Liver (tissue), 3 donors: ENCODE data around the gene PHB1.

Experiments used
- CTCF ChIP-seq: fragments of 150-350 bp; IDR thresholded peaks from 2 replicates; pipeline ENCODE4 v1.5.1; 2017; ENCODE audit warnings: improper control_type of control experiment, low read depth, low read length; ENCODE audit not compliant: missing input control
- EGR1 ChIP-seq, 2 donors: IDR thresholded peaks; 2 replicates each; pipeline ENCODE4 v1.6.1; 2016 to 2018; ENCODE audit warnings: antibody characterized with exemption in 2 of 2, low read depth in 2 of 2
- GABPA ChIP-seq, 2 donors: IDR thresholded peaks in 1 of 2; conservative IDR thresholded peaks in 1 of 2; 2 replicates each; pipeline ENCODE4 v1.6.1; 2016; ENCODE audit warnings: antibody characterized with exemption in 2 of 2, mild to moderate bottlenecking in 1 of 2, moderate library complexity in 1 of 2
- JUND ChIP-seq, 2 donors: IDR thresholded peaks; 2 replicates each; pipeline ENCODE4 v1.6.1; 2016; ENCODE audit warnings: antibody characterized with exemption in 2 of 2
- RAD21 ChIP-seq, 2 donors: IDR thresholded peaks; 2 replicates each; pipeline ENCODE4 v1.6.1; 2016; ENCODE audit warnings: antibody characterized with exemption in 2 of 2, mild to moderate bottlenecking in 2 of 2
- RXRA ChIP-seq, 2 donors: IDR thresholded peaks; 2 replicates each; pipeline ENCODE4 v1.6.1; 2017 to 2018; ENCODE audit warnings: antibody characterized with exemption in 2 of 2, mild to moderate bottlenecking in 1 of 2
- SP1 ChIP-seq: IDR thresholded peaks from 2 replicates; pipeline ENCODE4 v1.6.1; 2018; ENCODE audit warnings: antibody characterized with exemption, mild to moderate bottlenecking
- TAF1 ChIP-seq: conservative IDR thresholded peaks from 2 replicates; pipeline ENCODE4 v1.6.1; 2016; ENCODE audit warnings: antibody characterized with exemption, mild to moderate bottlenecking
- TF ChIP-seq, protein P1 (sequence below): IDR thresholded peaks from 2 replicates; pipeline ENCODE4 v1.6.1; 2016; ENCODE audit warnings: antibody characterized with exemption
- TF ChIP-seq, protein P2 (sequence below): IDR thresholded peaks from 2 replicates; pipeline ENCODE4 v1.6.1; 2016; ENCODE audit warnings: antibody characterized with exemption
- donor health status: healthy.
- donor health status: healthy.

GRCh38 chr17:49360796-49361128 lies 53.9 kb downstream of the PHB1 start:
- TF ChIP-seq CTCF = no peak
- no peak for TF ChIP-seq JUND (IDR thresholded peaks at IDR 0.05)
- TF ChIP-seq RAD21 (IDR thresholded peaks at IDR 0.05) = no peak
- TF ChIP-seq, protein P1, sequence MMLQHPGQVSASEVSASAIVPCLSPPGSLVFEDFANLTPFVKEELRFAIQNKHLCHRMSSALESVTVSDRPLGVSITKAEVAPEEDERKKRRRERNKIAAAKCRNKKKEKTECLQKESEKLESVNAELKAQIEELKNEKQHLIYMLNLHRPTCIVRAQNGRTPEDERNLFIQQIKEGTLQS = no peak
- TF ChIP-seq RXRA (IDR thresholded peaks at IDR 0.05) = no peak
- no peak for TF ChIP-seq GABPA (IDR thresholded peaks at IDR 0.05 in 1 of 2, conservative IDR thresholded peaks at IDR 0.05 in 1 of 2)
- TF ChIP-seq, protein P2, sequence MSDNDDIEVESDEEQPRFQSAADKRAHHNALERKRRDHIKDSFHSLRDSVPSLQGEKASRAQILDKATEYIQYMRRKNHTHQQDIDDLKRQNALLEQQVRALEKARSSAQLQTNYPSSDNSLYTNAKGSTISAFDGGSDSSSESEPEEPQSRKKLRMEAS = no peak
- TF ChIP-seq EGR1 (IDR thresholded peaks at IDR 0.05; ENCODE audit: low read depth in 2 of 2) = no peak
- TF ChIP-seq TAF1 = no peak
- no peak for TF ChIP-seq SP1
